ENCODE measurements around the gene TMEM134.
"Not testable (repeated sequence)": the region's sequence is repeated elsewhere in the genome, so short reads cannot be mapped to it uniquely, and the experiment has no call there.

The TMEM134 gene

DNA sequence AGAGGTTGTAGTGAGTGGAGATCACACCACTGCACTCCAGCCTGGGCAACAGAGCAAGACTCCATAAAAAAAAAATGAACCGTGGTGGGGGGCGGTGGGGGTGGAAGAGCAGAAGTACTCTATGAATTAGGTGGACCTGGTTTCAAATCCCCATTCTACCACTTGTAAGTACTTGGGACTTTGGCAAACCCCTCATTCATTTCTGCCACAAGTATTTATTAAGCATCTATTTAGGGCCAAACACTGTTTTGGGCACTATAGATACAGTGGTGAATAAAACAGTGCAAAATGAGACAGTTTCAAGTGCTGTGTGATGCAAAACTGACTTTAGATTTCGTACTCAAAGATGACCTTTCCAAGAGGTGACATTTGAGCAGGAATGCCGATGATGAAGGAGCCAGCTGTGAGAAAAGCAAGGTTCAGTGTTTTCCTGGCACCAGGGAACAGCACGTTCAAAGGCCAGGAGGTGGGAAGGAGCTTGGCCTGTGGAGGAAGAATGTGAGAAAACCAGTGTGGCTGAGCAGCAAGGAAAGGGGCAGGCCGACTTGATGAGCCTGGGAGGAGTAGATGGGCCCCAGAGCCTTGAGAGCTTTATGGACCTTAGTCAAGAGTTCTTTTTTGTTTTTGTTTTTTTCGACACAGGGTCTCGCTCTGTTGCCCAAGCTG lies 1.4 kb upstream of the TMEM134 start:
- no peak for DNase-seq (ENCODE audit: low spot score)
- TF ChIP-seq, protein P1, sequence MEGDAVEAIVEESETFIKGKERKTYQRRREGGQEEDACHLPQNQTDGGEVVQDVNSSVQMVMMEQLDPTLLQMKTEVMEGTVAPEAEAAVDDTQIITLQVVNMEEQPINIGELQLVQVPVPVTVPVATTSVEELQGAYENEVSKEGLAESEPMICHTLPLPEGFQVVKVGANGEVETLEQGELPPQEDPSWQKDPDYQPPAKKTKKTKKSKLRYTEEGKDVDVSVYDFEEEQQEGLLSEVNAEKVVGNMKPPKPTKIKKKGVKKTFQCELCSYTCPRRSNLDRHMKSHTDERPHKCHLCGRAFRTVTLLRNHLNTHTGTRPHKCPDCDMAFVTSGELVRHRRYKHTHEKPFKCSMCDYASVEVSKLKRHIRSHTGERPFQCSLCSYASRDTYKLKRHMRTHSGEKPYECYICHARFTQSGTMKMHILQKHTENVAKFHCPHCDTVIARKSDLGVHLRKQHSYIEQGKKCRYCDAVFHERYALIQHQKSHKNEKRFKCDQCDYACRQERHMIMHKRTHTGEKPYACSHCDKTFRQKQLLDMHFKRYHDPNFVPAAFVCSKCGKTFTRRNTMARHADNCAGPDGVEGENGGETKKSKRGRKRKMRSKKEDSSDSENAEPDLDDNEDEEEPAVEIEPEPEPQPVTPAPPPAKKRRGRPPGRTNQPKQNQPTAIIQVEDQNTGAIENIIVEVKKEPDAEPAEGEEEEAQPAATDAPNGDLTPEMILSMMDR (IDR thresholded peaks at IDR 0.05; ENCODE audit: extremely low read depth, insufficient read depth, missing control alignments) = no peak
- in situ Hi-C loops (cut with MboI; ENCODE audit: low pct_unique_long_range_greater_than_20kb, low sequenced_read_pairs, unreplicated experiment) = no loop called here

- DNase-seq (ENCODE audit: low spot score) = no peak
- TF ChIP-seq, protein P1 (IDR thresholded peaks at IDR 0.05; ENCODE audit: extremely low read depth, insufficient read depth, missing control alignments) = no peak
- in situ Hi-C loops (cut with MboI; ENCODE audit: low pct_unique_long_range_greater_than_20kb, low sequenced_read_pairs, unreplicated experiment) = loop anchor here (10.0 kb wide), 1 partner anchor 65 kb away; the partner anchor contains the start of genes PPP1CA and TBC1D10C
Observed at GRCh38 chr11:67469508-67469811, 409 bp upstream of the TMEM134 start.

- TF ChIP-seq, protein P1 (IDR thresholded peaks at IDR 0.05; ENCODE audit: extremely low read depth, insufficient read depth, missing control alignments) = no peak
- DNase-seq (ENCODE audit: low spot score) = no peak
- in situ Hi-C loops (cut with MboI; ENCODE audit: low pct_unique_long_range_greater_than_20kb, low sequenced_read_pairs, unreplicated experiment) = loop anchor here (10.0 kb wide), 1 partner anchor 64 kb away; the partner anchor contains the start of genes PPP1CA and TBC1D10C
Observed at GRCh38 chr11:67468456-67468758, 644 bp downstream of the TMEM134 start.

DNA sequence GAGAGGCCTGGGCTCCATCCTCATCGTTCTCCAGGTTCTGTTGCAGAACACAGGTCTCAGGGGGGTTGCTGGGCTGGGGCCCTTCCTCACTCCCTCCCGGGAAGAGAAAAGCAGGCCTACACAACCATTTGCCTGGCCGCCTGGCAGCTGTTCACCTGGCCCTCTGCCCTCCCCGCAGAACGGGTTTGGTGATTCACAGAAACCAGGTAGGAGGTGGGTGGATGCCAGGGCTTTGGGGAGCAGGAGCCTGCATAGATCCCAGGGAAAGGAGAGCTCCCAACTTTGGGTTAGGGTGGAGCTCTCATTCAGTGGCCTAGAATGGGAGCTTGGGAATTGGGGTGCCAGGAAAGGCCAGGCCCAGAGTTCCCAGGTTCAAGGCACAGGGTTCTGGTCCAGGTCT lies 995 bp downstream of the TMEM134 start:
- in situ Hi-C loops (cut with MboI; ENCODE audit: low pct_unique_long_range_greater_than_20kb, low sequenced_read_pairs, unreplicated experiment) = loop anchor here (10.0 kb wide), 1 partner anchor 63 kb away; the partner anchor contains the start of genes PPP1CA and TBC1D10C
- no peak for DNase-seq (ENCODE audit: low spot score)
- TF ChIP-seq, protein P1 (IDR thresholded peaks at IDR 0.05; ENCODE audit: extremely low read depth, insufficient read depth, missing control alignments) = no peak

DNA sequence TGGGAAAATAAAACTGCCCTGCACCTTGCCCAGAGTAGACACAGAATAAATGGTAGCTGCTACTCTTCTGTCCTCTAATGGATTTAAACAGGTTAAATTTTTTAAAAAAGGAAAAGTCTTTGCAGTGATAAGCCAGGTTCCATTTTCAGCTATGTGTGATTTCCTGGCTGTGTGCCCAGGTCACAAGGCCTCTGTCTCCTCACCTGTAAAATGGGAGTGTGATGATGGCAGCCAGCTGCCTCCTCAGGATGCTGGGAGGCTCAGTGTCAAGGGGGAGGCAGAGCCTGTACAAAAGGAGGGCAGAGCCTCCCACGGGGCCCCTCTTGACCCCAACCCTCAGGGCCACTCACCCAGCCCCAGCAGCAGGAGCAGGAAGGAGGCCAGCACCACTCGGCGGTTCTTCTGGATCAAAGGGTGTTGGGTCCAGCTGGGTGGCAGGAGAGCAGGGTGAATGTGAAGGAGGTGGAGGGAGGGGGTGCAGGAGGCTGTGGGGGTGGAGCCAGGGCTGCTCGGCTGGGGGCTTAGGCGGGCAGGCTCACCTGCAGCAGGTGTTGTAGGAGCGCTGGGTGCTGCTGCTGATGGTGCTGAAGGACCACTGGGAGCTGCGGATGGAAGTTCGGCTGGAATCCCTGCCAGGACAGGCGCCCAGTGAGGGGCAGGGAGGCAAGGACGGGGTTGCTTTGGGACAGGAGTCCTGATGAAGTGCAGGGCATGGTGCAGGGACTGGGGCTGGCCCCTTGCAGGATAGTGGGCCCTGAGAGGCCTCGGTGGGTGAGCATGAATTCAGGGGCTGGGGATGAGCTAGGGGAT lies 1.9 kb downstream of the TMEM134 start:
- in situ Hi-C loops (cut with MboI; ENCODE audit: low pct_unique_long_range_greater_than_20kb, low sequenced_read_pairs, unreplicated experiment) = loop anchor here (10.0 kb wide), 1 partner anchor 62 kb away; the partner anchor contains the start of genes PPP1CA and TBC1D10C
- TF ChIP-seq, protein P1 (IDR thresholded peaks at IDR 0.05; ENCODE audit: extremely low read depth, insufficient read depth, missing control alignments) = no peak
- no peak for DNase-seq (ENCODE audit: low spot score)

GRCh38 chr11:67466367-67466766 lies 2.7 kb downstream of the TMEM134 start:
- in situ Hi-C loops (cut with MboI; ENCODE audit: low pct_unique_long_range_greater_than_20kb, low sequenced_read_pairs, unreplicated experiment) = loop anchor here (10.0 kb wide), 1 partner anchor 62 kb away; the partner anchor contains the start of genes PPP1CA and TBC1D10C
- no peak for DNase-seq (ENCODE audit: low spot score)
- TF ChIP-seq, protein P1 (IDR thresholded peaks at IDR 0.05; ENCODE audit: extremely low read depth, insufficient read depth, missing control alignments) = no peak

GRCh38 chr11:67465530-67465929 lies 3.5 kb downstream of the TMEM134 start:
- not testable (repeated sequence) for DNase-seq (ENCODE audit: low spot score)
- in situ Hi-C loops (cut with MboI; ENCODE audit: low pct_unique_long_range_greater_than_20kb, low sequenced_read_pairs, unreplicated experiment) = loop anchor here (10.0 kb wide), 1 partner anchor 61 kb away; the partner anchor contains the start of genes PPP1CA and TBC1D10C
